ENCODE results near the gene CCL20. TPM values are rescaled to one million over a fixed set of nuclear protein-coding genes. Genes with fewer than 3 reads are reported as not detected.
A peak's percentile ranks its signal among the peaks of the same experiment; 100 is the strongest.

The CCL20 gene
- total and polyA plus RNA-seq, 2 of the 13 experiments (the other 11 are each of a cell fraction or from before 2014, with no cell fraction given), result 223 to 903 TPM

GRCh38 chr2:227813562-227814353 lies at the start of gene CCL20 (continued):
- TF ChIP-seq ZSCAN31 (CRISPR knock-in tag; IDR thresholded peaks at IDR 0.05; ENCODE audit: low read depth) (peak; percentile 79), ZSCAN25 (CRISPR knock-in tag; IDR thresholded peaks at IDR 0.05) (no peak; the same call in 1 of the 2 replicates), MLXIP (CRISPR knock-in tag; IDR thresholded peaks at IDR 0.05; ENCODE audit: borderline replicate concordance) (no peak), SSRP1 (CRISPR knock-in tag; IDR thresholded peaks at IDR 0.05) (peak; percentile 31; the same call in 1 of the 2 replicates), RFX3 (CRISPR knock-in tag; IDR thresholded peaks at IDR 0.05) (no peak), NR2F1 (CRISPR knock-in tag; IDR thresholded peaks at IDR 0.05) (peak; percentile 67 to 92; a peak in 3 of 4 replicates), ZNF678 (CRISPR knock-in tag; IDR thresholded peaks at IDR 0.05) (0 out of 2 replicates have a peak, but pooled peaks have one; percentile 6), ZNF143 (CRISPR knock-in tag; IDR thresholded peaks at IDR 0.05) (no peak), MZF1 (CRISPR knock-in tag; IDR thresholded peaks at IDR 0.05; ENCODE audit: borderline replicate concordance) (no peak), KLF13 (CRISPR knock-in tag; IDR thresholded peaks at IDR 0.05) (no peak), ZXDC (CRISPR knock-in tag; IDR thresholded peaks at IDR 0.05) (peak; percentile 96), SKIL (CRISPR knock-in tag; IDR thresholded peaks at IDR 0.05; ENCODE audit: borderline replicate concordance) (0 out of 2 replicates have a peak, but pooled peaks have one; percentile 40), POGZ (CRISPR knock-in tag; IDR thresholded peaks at IDR 0.05) (peak; percentile 90), BRCA1 (CRISPR knock-in tag; IDR thresholded peaks at IDR 0.05) (no peak; the same call in 1 of the 2 replicates), PRMT3 (CRISPR knock-in tag; IDR thresholded peaks at IDR 0.05; ENCODE audit: borderline replicate concordance, low read depth) (no peak; the same call in 1 of the 2 replicates), TFAP4 (IDR thresholded peaks at IDR 0.05; ENCODE audit: borderline replicate concordance, low read depth) (peak; percentile 76), JUN (CRISPR knock-in tag; IDR thresholded peaks at IDR 0.05) (peak; percentile 83)
